Activated naive CD4-positive, alpha-beta T cell (primary cell): ENCODE data around the gene PDE4D.
A peak's percentile ranks its signal among the peaks of the same experiment; 100 is the strongest.
"Not testable (repeated sequence)": the region's sequence is repeated elsewhere in the genome, so short reads cannot be mapped to it uniquely, and the experiment has no call there.

Source experiments
- DNase-seq, 4 experiments: peaks; one replicate each; lab custom pipeline; 2025; lab: John Stamatoyannopoulos, UW

Gene PDE4D

DNA sequence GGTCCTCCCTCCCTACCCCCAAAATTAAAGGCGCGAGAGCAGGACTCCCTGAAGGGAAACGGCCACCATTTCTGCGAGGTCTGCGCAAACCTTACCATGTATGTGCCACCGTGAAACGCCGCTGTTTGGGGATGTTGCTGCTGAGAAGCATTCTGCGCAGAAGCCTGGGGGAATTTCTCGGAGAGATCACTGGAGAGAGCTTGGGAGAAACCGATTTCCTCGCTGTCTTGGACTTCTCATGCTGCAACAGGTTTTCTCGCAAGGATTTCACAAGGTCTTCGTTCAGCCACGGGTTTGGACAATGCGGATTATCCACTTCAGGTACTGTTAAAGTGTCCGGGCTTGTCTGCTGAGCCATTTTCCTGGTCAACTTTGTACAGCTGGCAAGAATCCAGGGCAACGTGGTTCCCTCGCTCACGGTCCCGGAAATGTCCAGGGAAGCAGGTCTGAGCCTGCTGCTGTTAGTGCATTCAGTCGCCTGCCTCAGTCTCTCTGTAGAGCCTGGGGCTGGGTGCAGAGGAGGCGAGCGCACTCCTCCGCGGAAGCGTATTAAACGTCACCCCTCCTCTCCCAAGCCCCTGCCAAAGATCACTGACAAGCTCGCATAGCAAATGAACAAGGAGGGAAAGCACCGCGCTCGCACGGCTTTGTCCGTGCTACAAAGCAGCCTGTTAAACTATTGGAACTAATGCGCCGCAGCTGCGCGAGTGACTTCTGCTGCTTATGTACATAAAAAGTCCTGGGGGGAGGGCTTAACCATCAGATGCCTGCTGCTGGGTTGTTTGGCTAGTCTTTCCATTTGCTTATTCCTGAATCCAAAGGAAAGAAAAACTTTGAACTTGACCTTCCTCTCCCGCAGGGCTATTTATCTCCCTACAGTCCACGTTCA lies 125.1 kb downstream of the PDE4D start:
- peak in 1 of 4 experiments; percentile 11 for DNase-seq

- no peak for DNase-seq
These were observed 125.8 kb downstream of the PDE4D start for GRCh38 chr5:59767681-59768151.

DNA sequence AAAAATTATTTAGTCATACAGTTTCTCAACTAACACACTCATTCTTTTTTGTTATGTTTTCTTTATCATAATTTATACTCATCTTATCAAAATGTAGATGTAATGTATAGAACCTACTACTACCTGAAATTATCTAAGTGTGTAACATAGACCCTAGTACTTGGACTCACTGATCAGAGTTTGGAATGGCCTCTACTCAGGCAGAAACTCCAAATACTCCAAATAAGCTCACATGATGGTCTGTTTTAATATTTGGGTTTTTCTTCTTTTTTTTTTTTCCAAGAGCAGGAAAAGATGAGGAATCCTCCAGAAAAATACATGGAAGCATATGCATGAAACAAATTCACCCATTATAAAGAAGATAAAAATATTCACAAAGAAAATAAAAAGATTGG lies 126.3 kb downstream of the PDE4D start:
- DNase-seq: no peak

GRCh38 chr5:59766427-59767210 lies 126.9 kb downstream of the PDE4D start:
- no peak for DNase-seq

DNA sequence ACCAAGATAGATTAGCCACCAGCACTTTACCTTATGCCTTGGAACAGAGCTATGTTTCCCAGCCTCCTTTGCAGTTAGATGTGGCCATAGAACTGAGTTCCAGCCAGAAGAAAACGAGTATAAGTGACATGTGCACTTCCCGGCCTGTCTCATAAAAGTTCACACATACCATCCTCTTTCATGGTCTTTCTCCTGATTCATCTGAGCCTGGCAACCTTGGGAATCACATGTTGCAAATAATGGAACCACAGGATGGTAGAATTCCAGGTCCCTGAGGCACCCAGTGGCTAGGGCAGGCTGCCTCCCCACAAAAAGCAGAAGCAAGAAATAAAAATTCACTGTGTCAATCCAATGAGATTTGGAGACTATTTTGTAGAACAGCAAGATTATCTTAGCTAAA lies 128.1 kb downstream of the PDE4D start:
- no peak for DNase-seq

GRCh38 chr5:59764361-59764760 lies 129.2 kb downstream of the PDE4D start:
- no peak for DNase-seq

GRCh38 chr5:59763541-59763940 lies 130.0 kb downstream of the PDE4D start:
- no peak for DNase-seq

- DNase-seq: not testable (repeated sequence)
These were observed 131.3 kb downstream of the PDE4D start for GRCh38 chr5:59762232-59762631.

- no peak for DNase-seq
These were observed 132.7 kb downstream of the PDE4D start for GRCh38 chr5:59760785-59761348.

- no peak for DNase-seq
These were observed 133.8 kb downstream of the PDE4D start for GRCh38 chr5:59759600-59760351.

GRCh38 chr5:59758566-59758965 lies 135.0 kb downstream of the PDE4D start:
- DNase-seq: no peak

DNA sequence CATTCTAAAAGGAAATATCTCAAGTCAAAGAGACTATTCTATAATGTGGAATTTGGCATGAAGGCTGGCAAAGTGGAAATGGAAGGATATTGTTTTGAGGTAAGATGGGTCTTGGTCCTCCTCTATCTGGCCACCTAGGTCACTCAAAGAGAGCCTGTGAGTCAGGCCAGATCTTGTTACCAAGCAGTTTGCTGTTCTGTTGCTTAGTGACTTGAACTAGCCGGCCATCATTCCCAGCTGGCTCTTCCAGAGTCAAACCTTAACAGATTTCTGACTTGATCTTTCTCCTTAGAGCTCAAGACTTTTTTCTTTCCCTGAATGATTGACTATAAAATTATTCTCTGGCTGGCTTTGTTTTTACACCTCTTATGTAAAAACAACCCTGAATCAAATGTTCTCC lies 136.1 kb downstream of the PDE4D start:
- DNase-seq: no peak

DNA sequence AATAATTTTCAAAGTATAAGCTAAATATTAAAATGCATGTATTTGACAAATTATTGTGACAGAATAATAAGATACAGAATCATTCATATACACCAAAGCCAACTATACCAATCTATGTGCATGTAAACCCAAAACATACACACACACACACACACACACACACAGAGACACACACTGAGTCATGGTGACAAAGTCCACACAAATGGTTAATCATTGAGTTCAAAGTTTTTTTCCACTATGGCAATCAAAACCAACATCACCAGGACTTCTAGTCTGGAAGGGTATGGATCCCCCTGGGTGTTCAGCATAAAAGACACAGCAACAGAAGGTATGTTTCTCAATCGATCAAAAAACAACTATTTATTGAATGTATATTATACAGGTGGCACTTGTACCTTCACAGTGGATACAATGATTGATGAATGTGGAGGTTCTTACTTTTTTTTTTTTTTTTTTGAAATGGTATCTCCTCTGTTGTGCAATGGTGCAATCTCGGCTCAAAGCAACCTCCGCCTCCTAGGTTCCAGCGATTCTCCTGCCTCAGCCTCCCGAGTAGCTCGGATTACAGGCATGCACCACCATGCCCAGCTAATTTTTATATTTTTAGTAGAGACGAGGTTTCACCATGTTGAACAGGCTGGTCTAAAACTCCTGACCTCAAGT lies 137.0 kb downstream of the PDE4D start:
- DNase-seq: no peak

DNA sequence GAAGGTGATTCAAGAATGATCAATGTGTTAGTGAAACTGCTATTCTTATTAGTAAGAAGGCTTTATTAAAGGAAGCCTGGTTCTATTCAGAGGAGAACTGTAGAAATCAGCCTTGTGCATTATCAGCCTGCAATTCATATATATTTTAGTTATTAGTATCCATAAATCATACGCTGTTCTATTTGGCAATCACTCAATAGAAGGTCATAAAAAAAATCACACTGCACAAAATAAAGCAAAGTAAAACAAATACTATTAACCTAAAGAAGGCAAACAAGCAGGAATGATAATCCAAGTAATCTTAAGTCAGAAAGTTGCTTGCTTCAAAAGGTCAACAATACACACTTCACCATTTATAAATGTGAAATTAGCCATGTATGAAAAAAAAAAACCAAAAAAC lies 138.1 kb downstream of the PDE4D start:
- no peak for DNase-seq

DNA sequence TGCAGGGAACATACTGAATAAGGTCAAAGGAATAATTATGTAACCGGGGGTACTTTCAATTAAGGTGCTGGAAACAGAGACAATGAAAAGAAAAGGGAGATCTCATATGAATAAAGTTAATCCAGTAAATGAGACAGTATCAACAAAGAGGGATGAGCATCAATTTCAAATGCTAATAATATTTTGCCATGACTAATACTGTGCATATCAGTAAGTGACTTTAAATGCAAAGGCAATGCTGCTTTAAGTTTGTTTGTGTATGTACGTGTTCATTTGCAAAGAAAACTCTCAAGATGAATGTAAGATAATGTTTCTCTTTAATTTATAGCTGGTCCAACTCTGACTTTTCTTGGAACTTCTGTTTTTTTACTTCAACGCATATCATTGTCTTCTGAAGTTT lies 139.9 kb downstream of the PDE4D start:
- no peak for DNase-seq

DNA sequence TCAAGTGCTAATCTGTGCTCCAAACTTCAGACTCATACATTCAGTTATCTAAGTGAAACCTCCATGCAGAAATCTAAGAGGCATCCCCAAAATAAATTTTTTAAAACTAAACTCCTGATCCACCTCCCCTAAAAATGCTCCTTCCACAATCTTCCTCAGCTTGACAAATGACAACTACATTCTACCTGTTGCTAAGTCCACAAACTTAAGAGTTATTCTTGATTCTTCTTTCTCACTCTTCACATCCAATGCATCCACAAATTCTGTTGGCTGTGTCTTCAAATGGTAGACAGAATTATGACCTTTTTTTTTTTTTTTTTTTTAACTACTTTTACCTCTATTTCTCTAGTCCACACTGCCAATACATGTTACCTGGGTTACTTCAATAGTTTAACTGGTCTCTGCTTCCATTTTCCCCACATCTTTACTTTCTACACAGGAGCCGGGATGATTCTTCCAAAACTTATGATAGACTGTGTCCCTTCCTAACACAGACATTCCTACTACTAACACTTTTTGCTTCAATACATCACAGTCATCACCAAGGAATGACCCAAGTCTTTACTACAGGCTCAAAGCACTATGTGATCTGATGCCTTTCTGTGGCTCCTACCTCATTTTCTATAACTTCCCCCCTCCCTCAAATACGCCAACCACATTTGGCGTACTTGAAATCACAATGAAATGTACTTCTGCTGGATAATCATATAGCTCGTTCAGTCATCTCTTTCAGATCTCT lies 143.6 kb downstream of the PDE4D start:
- DNase-seq: no peak

- not testable (repeated sequence) for DNase-seq
These were observed 145.4 kb downstream of the PDE4D start for GRCh38 chr5:59748036-59748663.

DNA sequence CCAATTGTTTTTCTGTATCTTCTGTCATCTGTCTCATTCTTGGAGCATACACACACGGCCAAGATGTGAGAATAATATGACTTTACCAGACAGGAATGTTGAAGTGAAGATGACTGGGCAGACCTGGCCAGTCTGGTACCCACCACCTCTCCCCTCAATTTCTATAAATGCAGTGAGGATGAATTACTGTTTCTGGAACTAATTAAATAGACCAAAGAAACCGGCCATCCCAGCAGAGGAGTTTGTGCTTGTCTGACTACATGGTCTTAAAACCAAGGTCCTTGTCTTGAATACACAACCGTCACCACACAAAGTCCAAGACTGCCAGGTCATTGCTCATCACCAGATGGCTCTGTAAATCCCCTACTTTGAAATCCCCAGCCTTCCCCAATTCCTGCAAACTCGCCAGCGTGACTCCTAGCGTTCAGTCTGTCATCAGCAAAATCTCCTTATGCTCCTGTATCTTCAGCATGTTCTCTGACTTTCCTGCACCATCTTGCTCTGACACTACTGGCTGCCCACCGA lies 147.2 kb downstream of the PDE4D start:
- no peak for DNase-seq

GRCh38 chr5:59745415-59745863 lies 148.1 kb downstream of the PDE4D start:
- no peak for DNase-seq

GRCh38 chr5:59744531-59744992 lies 149.0 kb downstream of the PDE4D start:
- DNase-seq: no peak
